PC-9 (cell line): Measurements from ENCODE around the gene CEP41. TPM values are rescaled to one million over a fixed set of nuclear protein-coding genes. Genes with fewer than 3 reads are reported as not detected.

Source experiments
- Bru-seq: library from RNA; stranded (reverse); fragments of 400-500 nt; gene quantifications from one replicate; lab custom pipeline; 2021; lab: Mats Ljungman, UMichigan
- BruChase-seq, 2 experiments: library from RNA; stranded (reverse); fragments of 400-500 nt; gene quantifications; one replicate each; lab custom pipeline; 2021; lab: Mats Ljungman, UMichigan
- BruUV-seq: library from RNA; stranded (reverse); fragments of 400-500 nt; replicated peaks from 2 replicates; lab custom pipeline; 2021; lab: Mats Ljungman, UMichigan
- CTCF ChIA-PET: fragments of 300-600 bp; sonication (Branson Sonifier 250); formaldehyde crosslinking; loops from one replicate; lab custom pipeline; 2022; ENCODE audit warnings: antibody characterized with exemption; lab: Charles Lee
- POLR2A ChIA-PET: fragments of 300-600 bp; sonication (Branson Sonifier 250); formaldehyde crosslinking; loops from one replicate; lab custom pipeline; 2022; ENCODE audit warnings: antibody characterized with exemption; ENCODE audit not compliant: unreplicated experiment; lab: Charles Lee
- DNase-seq, 2 experiments: peaks; one replicate each; pipeline versions ENCODE4 v3.0.0 to v3.0.0-alpha.2; 2015 to 2022; ENCODE audit warnings: mixed read lengths in 1 of 2
- H2AFZ ChIP-seq: fragments of 200-600 bp; sonication (generic); 2 replicates; pipeline ENCODE4 v1.8.1; 2017; ENCODE audit warnings: antibody characterized with exemption
- H3F3A ChIP-seq: fragments of 200-600 bp; sonication (generic); 2 replicates; pipeline ENCODE4 v1.8.1; 2017; ENCODE audit warnings: antibody characterized with exemption, mild to moderate bottlenecking, low read depth; ENCODE audit not compliant: insufficient read depth
- H3K27ac ChIP-seq: fragments of 200-600 bp; sonication (generic); 2 replicates; pipeline ENCODE4 v1.6.1; 2016; ENCODE audit warnings: mixed run types
- H3K27me3 ChIP-seq: fragments of 200-600 bp; sonication (generic); 2 replicates; pipeline ENCODE4 v1.6.1; 2016; ENCODE audit warnings: low read depth, mixed run types; ENCODE audit not compliant: insufficient read depth
- H3K36me3 ChIP-seq: fragments of 200-600 bp; sonication (generic); 2 replicates; pipeline ENCODE4 v1.6.1; 2016; ENCODE audit warnings: low read depth, mixed run types
- H3K4me1 ChIP-seq: fragments of 200-600 bp; sonication (generic); replicated peaks from 2 replicates; pipeline ENCODE4 v1.6.1; 2016; ENCODE audit warnings: mixed run types; ENCODE audit not compliant: insufficient read depth
- H3K4me2 ChIP-seq: fragments of 200-600 bp; sonication (generic); 2 replicates; pipeline ENCODE4 v1.6.1; 2017; ENCODE audit warnings: mixed run types
- H3K4me3 ChIP-seq: fragments of 200-600 bp; sonication (generic); 2 replicates; pipeline ENCODE4 v1.6.1; 2016; ENCODE audit warnings: mixed run types
- H3K79me2 ChIP-seq: fragments of 200-600 bp; sonication (generic); 2 replicates; pipeline ENCODE4 v1.6.1; 2017; ENCODE audit warnings: low read depth, mixed run types
- H3K9me2 ChIP-seq: fragments of 200-600 bp; sonication (generic); 2 replicates; pipeline ENCODE4 v1.8.1; 2017; ENCODE audit warnings: mild to moderate bottlenecking; ENCODE audit not compliant: insufficient read depth
- H3K9me3 ChIP-seq: fragments of 200-600 bp; sonication (generic); 2 replicates; pipeline ENCODE4 v1.8.1; 2016; ENCODE audit warnings: low read depth; ENCODE audit not compliant: insufficient read depth
- H4K20me1 ChIP-seq: fragments of 200-600 bp; sonication (generic); 2 replicates; pipeline ENCODE4 v1.8.1; 2017; ENCODE audit not compliant: insufficient read depth
- EZH2 ChIP-seq: fragments of 200-600 bp; sonication (generic); IDR thresholded peaks from 2 replicates; pipeline ENCODE4 v1.8.0; 2017; ENCODE audit warnings: antibody characterized with exemption, low read depth
- intact Hi-C: fragments of 100-400 bp; cut with micrococcal nuclease; formaldehyde crosslinking; loops from one replicate; pipeline ENCODE4 v1.10.0; 2022; ENCODE audit not compliant: unreplicated experiment
- long read RNA-seq: library from polyadenylated mRNA; stranded (forward); transcript quantifications from one replicate; pipeline ENCODE4 v2.0.0, GENCODE V29; 2022
- total RNA-seq: library from RNA; stranded (reverse); gene quantifications from 2 replicates; pipeline ENCODE4 v1.2.3, GENCODE V29; 2021
- TF ChIP-seq, protein P1 (sequence below): fragments of 200-600 bp; sonication (generic); conservative IDR thresholded peaks from 2 replicates; pipeline ENCODE4 v1.6.1; 2017; ENCODE audit warnings: mixed run types, antibody characterized with exemption, mild to moderate bottlenecking, moderate library complexity

Gene CEP41, protein sequence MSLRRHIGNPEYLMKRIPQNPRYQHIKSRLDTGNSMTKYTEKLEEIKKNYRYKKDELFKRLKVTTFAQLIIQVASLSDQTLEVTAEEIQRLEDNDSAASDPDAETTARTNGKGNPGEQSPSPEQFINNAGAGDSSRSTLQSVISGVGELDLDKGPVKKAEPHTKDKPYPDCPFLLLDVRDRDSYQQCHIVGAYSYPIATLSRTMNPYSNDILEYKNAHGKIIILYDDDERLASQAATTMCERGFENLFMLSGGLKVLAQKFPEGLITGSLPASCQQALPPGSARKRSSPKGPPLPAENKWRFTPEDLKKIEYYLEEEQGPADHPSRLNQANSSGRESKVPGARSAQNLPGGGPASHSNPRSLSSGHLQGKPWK
- 16.3 and 18.0 TPM in 2 replicates for total RNA-seq
- Bru-seq, nascent RNA: percentile 64 among the genes with signal in this experiment
- BruChase-seq, experiment 1, labeled RNA remaining after a 2-hour chase: percentile 57 among the genes with signal in this experiment
- percentile 63 among the genes with signal in this experiment for BruChase-seq, experiment 2, labeled RNA remaining after a 6-hour chase
- long read RNA-seq, full-length matches to known transcripts: 23 of 42 reads
- long read RNA-seq, partial matches to known transcripts: 6 of 42 reads
- long read RNA-seq, other reads (novel, unspliced or antisense): 13 of 42 reads

GRCh38 chr7:130440527-130441365 is at the start of gene CEP41:
Gene CEP41, minus strand, starts transcription at chr7:130441016. Its CDS starts 50 bp downstream, at chr7:130440966.
- ChIA-PET CTCF (interaction anchor here (0.6 kb wide), 1 partner anchor 12 kb away, joined by 8 read pairs; no protein-coding TSS in a partner anchor), POLR2A (interaction anchor here (0.6 to 1.3 kb wide), 5 partner anchors 24 to 1570 kb away, joined by 3 to 34 read pairs (median 4); partner anchors contain the start of gene TMEM209)
- Histone ChIP-seq H3K4me3 (peak within 1 kb of the TSS; percentile 73), H3F3A (peaks cover 11% of the 10 kb centered on the region), H4K20me1 (no peaks in the 10 kb centered on the region), H3K36me3 (no peaks in the 10 kb centered on the region), H3K27me3 (no peaks in the 10 kb centered on the region), H3K27ac (peak within 1 kb of the TSS; percentile 65), H3K79me2 (peaks cover 5% of the 10 kb centered on the region; the same call in 1 of the 2 replicates), H3K9me2 (no peaks in the 10 kb centered on the region), H3K4me1 (peaks cover 15% of the 10 kb centered on the region), H2AFZ (peak within 1 kb of the TSS; percentile 94), H3K4me2 (peak within 1 kb of the TSS; percentile 90), H3K9me3 (no peaks in the 10 kb centered on the region)
- no TSS peak for BruUV-seq
- DNase-seq: peak; percentile 93 to 99
- no peak for TF ChIP-seq EZH2
- TF ChIP-seq, protein P1, sequence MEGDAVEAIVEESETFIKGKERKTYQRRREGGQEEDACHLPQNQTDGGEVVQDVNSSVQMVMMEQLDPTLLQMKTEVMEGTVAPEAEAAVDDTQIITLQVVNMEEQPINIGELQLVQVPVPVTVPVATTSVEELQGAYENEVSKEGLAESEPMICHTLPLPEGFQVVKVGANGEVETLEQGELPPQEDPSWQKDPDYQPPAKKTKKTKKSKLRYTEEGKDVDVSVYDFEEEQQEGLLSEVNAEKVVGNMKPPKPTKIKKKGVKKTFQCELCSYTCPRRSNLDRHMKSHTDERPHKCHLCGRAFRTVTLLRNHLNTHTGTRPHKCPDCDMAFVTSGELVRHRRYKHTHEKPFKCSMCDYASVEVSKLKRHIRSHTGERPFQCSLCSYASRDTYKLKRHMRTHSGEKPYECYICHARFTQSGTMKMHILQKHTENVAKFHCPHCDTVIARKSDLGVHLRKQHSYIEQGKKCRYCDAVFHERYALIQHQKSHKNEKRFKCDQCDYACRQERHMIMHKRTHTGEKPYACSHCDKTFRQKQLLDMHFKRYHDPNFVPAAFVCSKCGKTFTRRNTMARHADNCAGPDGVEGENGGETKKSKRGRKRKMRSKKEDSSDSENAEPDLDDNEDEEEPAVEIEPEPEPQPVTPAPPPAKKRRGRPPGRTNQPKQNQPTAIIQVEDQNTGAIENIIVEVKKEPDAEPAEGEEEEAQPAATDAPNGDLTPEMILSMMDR: no peak
- intact Hi-C loops: loop anchor here (1.0 kb wide), 2 partner anchors 46 to 235 kb away; partner anchors contain the start of gene TMEM209

GRCh38 chr7:130490311-130490791 is 49.5 kb upstream of the CEP41 start:
- Histone ChIP-seq H3K27me3 (no peaks in the 10 kb centered on the region), H3K27ac (no peak overlapping the region), H3K79me2 (peaks cover 37% of the 10 kb centered on the region), H3K9me2 (no peaks in the 10 kb centered on the region), H3K4me3 (no peak overlapping the region), H3K9me3 (no peaks in the 10 kb centered on the region), H3F3A (peaks cover 3% of the 10 kb centered on the region; the same call in 1 of the 2 replicates), H3K4me2 (no peak overlapping the region), H2AFZ (no peak overlapping the region), H3K4me1 (peaks cover 10% of the 10 kb centered on the region; the same call in 1 of the 2 replicates), H4K20me1 (no peaks in the 10 kb centered on the region), H3K36me3 (no peaks in the 10 kb centered on the region)
- ChIA-PET POLR2A (no interaction called here), CTCF (no interaction called here)
- no TSS peak for BruUV-seq
- TF ChIP-seq, protein P1: no peak
- no peak for TF ChIP-seq EZH2
- no peak for DNase-seq
- intact Hi-C loops: no loop called here
